Neural crest cell (in vitro differentiated cells): ENCODE results near the gene RFNG. TPM values are rescaled to one million over a fixed set of nuclear protein-coding genes. Genes with fewer than 3 reads are reported as not detected.

Source experiments
- DNase-seq: peaks from one replicate; pipeline ENCODE4 v3.0.0; 2021; ENCODE audit warnings: low read depth, mixed read lengths, low spot score
- H3K27ac Mint-ChIP-seq: one replicate; pipeline ENCODE4 v1.8.0; 2021; ENCODE audit warnings: mild to moderate bottlenecking, mixed read lengths; ENCODE audit not compliant: unreplicated experiment
- H3K27me3 Mint-ChIP-seq: 2 replicates; pipeline ENCODE4 v1.8.0; 2021; ENCODE audit warnings: low read depth, mild to moderate bottlenecking, mixed read lengths
- H3K36me3 Mint-ChIP-seq: 2 replicates; pipeline ENCODE4 v1.8.0; 2021; ENCODE audit warnings: low read depth, mild to moderate bottlenecking, mixed read lengths
- H3K4me1 Mint-ChIP-seq: 2 replicates; pipeline ENCODE4 v1.8.0; 2021; ENCODE audit warnings: mixed read lengths
- H3K4me3 Mint-ChIP-seq: one replicate; pipeline ENCODE4 v1.8.0; 2021; ENCODE audit warnings: mild to moderate bottlenecking, mixed read lengths
- H3K9me3 Mint-ChIP-seq: 2 replicates; pipeline ENCODE4 v1.8.0; 2021; ENCODE audit warnings: mixed read lengths
- CTCF ChIP-seq: fragments of 200-600 bp; sonication (generic); conservative IDR thresholded peaks from 2 replicates; pipeline ENCODE4 v1.5.0; 2021; ENCODE audit warnings: antibody characterized with exemption, mild to moderate bottlenecking
- total RNA-seq: library from RNA; stranded (reverse); gene quantifications from 2 replicates; pipeline ENCODE4 v1.2.1, GENCODE V29; 2021

Gene RFNG
- total RNA-seq, 1 donor from 2014 or later = 46.0 TPM

DNA sequence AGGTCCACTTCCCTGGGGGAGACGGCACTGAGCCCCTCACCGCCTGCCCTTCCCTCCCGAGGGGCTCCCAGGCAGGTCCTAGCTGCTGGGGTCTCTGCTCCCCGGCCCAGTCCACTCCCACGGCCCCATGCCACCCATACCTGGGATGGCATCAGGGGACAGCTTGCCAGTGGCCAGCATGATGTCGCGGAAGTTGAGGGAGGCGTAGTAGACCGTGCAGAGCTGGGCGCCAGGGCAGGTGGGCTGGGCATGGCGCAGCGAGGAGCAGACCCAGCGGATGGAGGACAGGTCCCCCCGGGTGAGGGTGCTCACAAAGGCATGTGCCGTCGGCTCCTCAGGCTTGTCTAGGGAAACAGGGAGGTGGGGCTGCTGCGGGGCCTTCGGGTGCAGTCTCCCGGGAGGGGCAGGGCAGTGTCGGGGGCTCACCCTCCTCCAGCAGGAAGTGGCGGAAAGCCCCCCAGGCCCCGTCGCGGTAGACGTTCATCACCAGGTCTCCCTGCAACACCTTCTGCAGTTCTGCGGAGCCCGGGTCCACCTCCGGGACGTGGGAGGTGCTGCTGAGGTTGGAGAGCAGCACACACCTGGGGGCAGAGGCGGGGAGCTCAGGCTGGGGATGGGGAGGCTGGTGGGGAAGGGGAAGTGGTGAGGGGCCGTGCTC is 32.9 kb upstream of the RFNG start:
- peaks cover 2% of the 10 kb centered on the region for H3K36me3 Mint-ChIP-seq
- H3K9me3 Mint-ChIP-seq = no peaks in the 10 kb centered on the region
- H3K4me1 Mint-ChIP-seq = no peaks in the 10 kb centered on the region
- H3K27me3 Mint-ChIP-seq = no peaks in the 10 kb centered on the region
- DNase-seq = no peak
- no peak for TF ChIP-seq CTCF
- no peak overlapping the region for H3K4me3 Mint-ChIP-seq
- H3K27ac Mint-ChIP-seq = no peak overlapping the region

GRCh38 chr17:82083533-82084359 is 32.1 kb upstream of the RFNG start:
- DNase-seq = no peak
- H3K27me3 Mint-ChIP-seq = no peaks in the 10 kb centered on the region
- no peak overlapping the region for H3K27ac Mint-ChIP-seq
- H3K4me1 Mint-ChIP-seq = no peaks in the 10 kb centered on the region
- no peaks in the 10 kb centered on the region for H3K9me3 Mint-ChIP-seq
- H3K36me3 Mint-ChIP-seq = peaks cover 2% of the 10 kb centered on the region
- TF ChIP-seq CTCF = no peak
- H3K4me3 Mint-ChIP-seq = no peak overlapping the region

GRCh38 chr17:82083009-82083408 is 31.4 kb upstream of the RFNG start:
- H3K4me3 Mint-ChIP-seq = no peak overlapping the region
- DNase-seq = no peak
- TF ChIP-seq CTCF = no peak
- no peaks in the 10 kb centered on the region for H3K27me3 Mint-ChIP-seq
- no peaks in the 10 kb centered on the region for H3K9me3 Mint-ChIP-seq
- peaks cover 2% of the 10 kb centered on the region for H3K36me3 Mint-ChIP-seq
- H3K4me1 Mint-ChIP-seq = no peaks in the 10 kb centered on the region
- no peak overlapping the region for H3K27ac Mint-ChIP-seq

GRCh38 chr17:82082456-82082855 is 30.8 kb upstream of the RFNG start:
- no peaks in the 10 kb centered on the region for H3K27me3 Mint-ChIP-seq
- no peak overlapping the region for H3K27ac Mint-ChIP-seq
- H3K4me3 Mint-ChIP-seq = no peak overlapping the region
- no peaks in the 10 kb centered on the region for H3K4me1 Mint-ChIP-seq
- no peaks in the 10 kb centered on the region for H3K9me3 Mint-ChIP-seq
- peaks cover 2% of the 10 kb centered on the region for H3K36me3 Mint-ChIP-seq
- no peak for DNase-seq
- no peak for TF ChIP-seq CTCF

GRCh38 chr17:82081966-82082365 is 30.4 kb upstream of the RFNG start:
- no peak overlapping the region for H3K27ac Mint-ChIP-seq
- no peak overlapping the region for H3K4me3 Mint-ChIP-seq
- TF ChIP-seq CTCF = no peak
- no peaks in the 10 kb centered on the region for H3K4me1 Mint-ChIP-seq
- no peak for DNase-seq
- H3K36me3 Mint-ChIP-seq = peaks cover 2% of the 10 kb centered on the region
- no peaks in the 10 kb centered on the region for H3K27me3 Mint-ChIP-seq
- H3K9me3 Mint-ChIP-seq = no peaks in the 10 kb centered on the region
